ENCODE data around the gene CCNQ.

The CCNQ gene

GRCh38 chrX:153637121-153638040 is 38.4 kb upstream of the CCNQ start:
- H3K4me3 ChIP-seq (ENCODE audit: low read depth, low read length) = no peak overlapping the region
- DNase-seq (ENCODE audit: low read depth) = no peak
- TF ChIP-seq, protein P1, sequence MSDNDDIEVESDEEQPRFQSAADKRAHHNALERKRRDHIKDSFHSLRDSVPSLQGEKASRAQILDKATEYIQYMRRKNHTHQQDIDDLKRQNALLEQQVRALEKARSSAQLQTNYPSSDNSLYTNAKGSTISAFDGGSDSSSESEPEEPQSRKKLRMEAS (IDR thresholded peaks at IDR 0.05; ENCODE audit: low read depth, low read length) = no peak
- TF ChIP-seq, protein P2, sequence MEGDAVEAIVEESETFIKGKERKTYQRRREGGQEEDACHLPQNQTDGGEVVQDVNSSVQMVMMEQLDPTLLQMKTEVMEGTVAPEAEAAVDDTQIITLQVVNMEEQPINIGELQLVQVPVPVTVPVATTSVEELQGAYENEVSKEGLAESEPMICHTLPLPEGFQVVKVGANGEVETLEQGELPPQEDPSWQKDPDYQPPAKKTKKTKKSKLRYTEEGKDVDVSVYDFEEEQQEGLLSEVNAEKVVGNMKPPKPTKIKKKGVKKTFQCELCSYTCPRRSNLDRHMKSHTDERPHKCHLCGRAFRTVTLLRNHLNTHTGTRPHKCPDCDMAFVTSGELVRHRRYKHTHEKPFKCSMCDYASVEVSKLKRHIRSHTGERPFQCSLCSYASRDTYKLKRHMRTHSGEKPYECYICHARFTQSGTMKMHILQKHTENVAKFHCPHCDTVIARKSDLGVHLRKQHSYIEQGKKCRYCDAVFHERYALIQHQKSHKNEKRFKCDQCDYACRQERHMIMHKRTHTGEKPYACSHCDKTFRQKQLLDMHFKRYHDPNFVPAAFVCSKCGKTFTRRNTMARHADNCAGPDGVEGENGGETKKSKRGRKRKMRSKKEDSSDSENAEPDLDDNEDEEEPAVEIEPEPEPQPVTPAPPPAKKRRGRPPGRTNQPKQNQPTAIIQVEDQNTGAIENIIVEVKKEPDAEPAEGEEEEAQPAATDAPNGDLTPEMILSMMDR (IDR thresholded peaks at IDR 0.05; ENCODE audit: low read depth, low read length) = no peak

- no peak for DNase-seq (ENCODE audit: low read depth)
- H3K4me3 ChIP-seq (ENCODE audit: low read depth, low read length) = no peak overlapping the region
- TF ChIP-seq, protein P2 (IDR thresholded peaks at IDR 0.05; ENCODE audit: low read depth, low read length) = no peak
Measured at GRCh38 chrX:153636716-153637115, 37.8 kb upstream of the CCNQ start.

GRCh38 chrX:153635788-153636668 is 37.1 kb upstream of the CCNQ start:
- TF ChIP-seq POLR2A (IDR thresholded peaks at IDR 0.05; ENCODE audit: extremely low read depth, insufficient read length) (no peak), MYC (IDR thresholded peaks at IDR 0.05; ENCODE audit: low read depth, low read length) (no peak)
- TF ChIP-seq, protein P2 (IDR thresholded peaks at IDR 0.05; ENCODE audit: low read depth, low read length) = peak; percentile 65
- TF ChIP-seq, protein P1 (IDR thresholded peaks at IDR 0.05; ENCODE audit: low read depth, low read length) = no peak
- DNase-seq (ENCODE audit: low read depth) = peak; percentile 73

GRCh38 chrX:153635388-153635787 is 36.4 kb upstream of the CCNQ start:
- no peak for TF ChIP-seq POLR2A (IDR thresholded peaks at IDR 0.05; ENCODE audit: extremely low read depth, insufficient read length)
- TF ChIP-seq, protein P1 (IDR thresholded peaks at IDR 0.05; ENCODE audit: low read depth, low read length) = no peak
- no peak for DNase-seq (ENCODE audit: low read depth)

More at GRCh38 chrX:153635788-153636668, 37.1 kb upstream of the CCNQ start:
- H3K4me3 ChIP-seq (ENCODE audit: low read depth, low read length) = no peak overlapping the region

DNA sequence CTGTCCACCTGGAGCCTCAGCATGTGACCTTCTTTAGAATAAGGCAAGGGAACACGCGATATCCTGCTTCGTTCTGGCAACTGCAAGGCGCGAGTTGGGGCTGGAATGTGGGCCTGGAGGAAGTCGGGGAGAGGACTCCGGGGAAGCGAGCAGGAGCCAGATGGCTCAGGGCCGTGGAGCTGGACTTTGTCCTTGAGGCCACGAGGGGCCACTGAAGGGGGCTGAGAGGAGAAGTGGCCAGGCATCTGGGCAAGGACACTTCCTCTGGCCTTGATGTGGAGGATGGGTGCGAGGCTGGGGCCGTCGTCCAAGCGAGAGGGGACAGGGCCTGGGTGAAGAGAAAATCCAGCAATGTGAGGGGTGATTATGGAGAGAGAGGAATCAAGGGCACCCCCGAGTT is 35.9 kb upstream of the CCNQ start:
- no peak for DNase-seq (ENCODE audit: low read depth)

More at GRCh38 chrX:153635388-153635787, 36.4 kb upstream of the CCNQ start:
- H3K4me3 ChIP-seq (ENCODE audit: low read depth, low read length) = no peak overlapping the region

More for the DNA sequence above, 35.9 kb upstream of the CCNQ start:
- no peak overlapping the region for H3K4me3 ChIP-seq (ENCODE audit: low read depth, low read length)
- TF ChIP-seq, protein P1 (IDR thresholded peaks at IDR 0.05; ENCODE audit: low read depth, low read length) = no peak
- TF ChIP-seq MYC (IDR thresholded peaks at IDR 0.05; ENCODE audit: low read depth, low read length) = no peak
- TF ChIP-seq, protein P2 (IDR thresholded peaks at IDR 0.05; ENCODE audit: low read depth, low read length) = no peak
- no peak for TF ChIP-seq POLR2A (IDR thresholded peaks at IDR 0.05; ENCODE audit: extremely low read depth, insufficient read length)

All from NB4 (cell line).